HG03064 (cell line): ENCODE measurements around the gene MCTP1.

Experiments
- ATAC-seq: cut with Tn5 transposase; IDR thresholded peaks from one replicate; pipeline ENCODE4 v1.9.1; 2021; ENCODE audit warnings: low read depth; ENCODE audit not compliant: unreplicated experiment

Gene MCTP1

GRCh38 chr5:94690778-94691177, 594.1 kb downstream of the MCTP1 start:
- ATAC-seq: no peak

GRCh38 chr5:94689908-94690307, 595.0 kb downstream of the MCTP1 start:
- ATAC-seq: no peak

GRCh38 chr5:94682814-94683520, 601.9 kb downstream of the MCTP1 start:
- ATAC-seq: no peak

GRCh38 chr5:94675965-94676618, 608.8 kb downstream of the MCTP1 start:
- ATAC-seq: no peak

GRCh38 chr5:94674490-94675382, 610.2 kb downstream of the MCTP1 start:
- ATAC-seq: no peak

- ATAC-seq: no peak
Observed at GRCh38 chr5:94672746-94673145, 612.1 kb downstream of the MCTP1 start.

- ATAC-seq: no peak
Observed at GRCh38 chr5:94670726-94671125, 614.2 kb downstream of the MCTP1 start.

GRCh38 chr5:94667937-94668336, 617.0 kb downstream of the MCTP1 start:
- no peak for ATAC-seq

- no peak for ATAC-seq
Observed at GRCh38 chr5:94661086-94661485, 623.8 kb downstream of the MCTP1 start.

GRCh38 chr5:94660506-94660905, 624.4 kb downstream of the MCTP1 start:
- ATAC-seq: no peak

- no peak for ATAC-seq
Observed at GRCh38 chr5:94658272-94658671, 626.6 kb downstream of the MCTP1 start.
